ENCODE results near the gene EFTUD2. TPM values are rescaled to one million over a fixed set of nuclear protein-coding genes. Genes with fewer than 3 reads are reported as not detected.

Gene EFTUD2
- total RNA-seq, 1 donor, result 72.7 TPM

- Histone ChIP-seq H3K27ac (ENCODE audit: low read depth, low read length) (no peak overlapping the region), H3K4me2 (ENCODE audit: insufficient read depth, low read length) (no peak overlapping the region), H3K9me3 (ENCODE audit: low read depth, low read length) (no peaks in the 10 kb centered on the region), H3K36me3 (ENCODE audit: insufficient read depth, low read length) (peaks cover 47% of the 10 kb centered on the region), H3K4me1 (ENCODE audit: insufficient read depth, low read length) (no peaks in the 10 kb centered on the region), H3K27me3 (ENCODE audit: insufficient read depth, low read length) (no peaks in the 10 kb centered on the region), H3K79me2 (ENCODE audit: insufficient read depth, low read length) (no peaks in the 10 kb centered on the region), H2AFZ (ENCODE audit: low read length) (no peak overlapping the region), H3K4me3 (ENCODE audit: insufficient read depth, low read length) (no peak overlapping the region), H4K20me1 (ENCODE audit: insufficient read depth, low read length) (no peaks in the 10 kb centered on the region)
- no peak for TF ChIP-seq CTCF (IDR thresholded peaks at IDR 0.05; ENCODE audit: extremely low read depth, low read depth, low read length)
- DNase-seq (ENCODE audit: insufficient read length, low spot score, missing footprints), result peak; percentile 37
These were observed 28.9 kb upstream of the EFTUD2 start for GRCh38 chr17:44928136-44928535.

GRCh38 chr17:44927696-44928095, 28.5 kb upstream of the EFTUD2 start:
- Histone ChIP-seq H4K20me1 (ENCODE audit: insufficient read depth, low read length) (no peaks in the 10 kb centered on the region), H3K9me3 (ENCODE audit: low read depth, low read length) (no peaks in the 10 kb centered on the region), H3K27me3 (ENCODE audit: insufficient read depth, low read length) (no peaks in the 10 kb centered on the region), H3K27ac (ENCODE audit: low read depth, low read length) (no peak overlapping the region), H2AFZ (ENCODE audit: low read length) (no peak overlapping the region), H3K4me1 (ENCODE audit: insufficient read depth, low read length) (no peaks in the 10 kb centered on the region), H3K36me3 (ENCODE audit: insufficient read depth, low read length) (peaks cover 43% of the 10 kb centered on the region), H3K4me3 (ENCODE audit: insufficient read depth, low read length) (no peak overlapping the region), H3K4me2 (ENCODE audit: insufficient read depth, low read length) (no peak overlapping the region), H3K79me2 (ENCODE audit: insufficient read depth, low read length) (no peaks in the 10 kb centered on the region)
- TF ChIP-seq CTCF (IDR thresholded peaks at IDR 0.05; ENCODE audit: extremely low read depth, low read depth, low read length), result no peak
- DNase-seq (ENCODE audit: insufficient read length, low spot score, missing footprints), result peak; percentile 51

- no peak overlapping the region for H3K4me3 ChIP-seq (ENCODE audit: insufficient read depth, low read length)
- H3K27ac ChIP-seq (ENCODE audit: low read depth, low read length), result no peak overlapping the region
- no peaks in the 10 kb centered on the region for H3K79me2 ChIP-seq (ENCODE audit: insufficient read depth, low read length)
- H3K27me3 ChIP-seq (ENCODE audit: insufficient read depth, low read length), result no peaks in the 10 kb centered on the region
- H3K9me3 ChIP-seq (ENCODE audit: low read depth, low read length), result no peaks in the 10 kb centered on the region
- TF ChIP-seq CTCF (IDR thresholded peaks at IDR 0.05; ENCODE audit: extremely low read depth, low read depth, low read length), result no peak
- no peak overlapping the region for H3K4me2 ChIP-seq (ENCODE audit: insufficient read depth, low read length)
- DNase-seq (ENCODE audit: insufficient read length, low spot score, missing footprints), result peak; percentile 52
- H4K20me1 ChIP-seq (ENCODE audit: insufficient read depth, low read length), result no peaks in the 10 kb centered on the region
- H3K4me1 ChIP-seq (ENCODE audit: insufficient read depth, low read length), result no peaks in the 10 kb centered on the region
- H3K36me3 ChIP-seq (ENCODE audit: insufficient read depth, low read length), result peaks cover 41% of the 10 kb centered on the region
- H2AFZ ChIP-seq (ENCODE audit: low read length), result no peak overlapping the region
These were observed 27.7 kb upstream of the EFTUD2 start for GRCh38 chr17:44926821-44927525.

GRCh38 chr17:44925731-44926697, 26.8 kb upstream of the EFTUD2 start:
- Histone ChIP-seq H3K36me3 (ENCODE audit: insufficient read depth, low read length) (peaks cover 35% of the 10 kb centered on the region), H3K4me3 (ENCODE audit: insufficient read depth, low read length) (no peak overlapping the region), H3K27ac (ENCODE audit: low read depth, low read length) (no peak overlapping the region), H3K27me3 (ENCODE audit: insufficient read depth, low read length) (no peaks in the 10 kb centered on the region), H3K9me3 (ENCODE audit: low read depth, low read length) (no peaks in the 10 kb centered on the region), H4K20me1 (ENCODE audit: insufficient read depth, low read length) (no peaks in the 10 kb centered on the region), H3K4me2 (ENCODE audit: insufficient read depth, low read length) (no peak overlapping the region), H3K4me1 (ENCODE audit: insufficient read depth, low read length) (no peaks in the 10 kb centered on the region), H3K79me2 (ENCODE audit: insufficient read depth, low read length) (no peaks in the 10 kb centered on the region), H2AFZ (ENCODE audit: low read length) (no peak overlapping the region)
- TF ChIP-seq CTCF (IDR thresholded peaks at IDR 0.05; ENCODE audit: extremely low read depth, low read depth, low read length), result no peak
- DNase-seq (ENCODE audit: insufficient read length, low spot score, missing footprints), result peak; percentile 52
